Fibroblast of mammary gland (primary cell): Measurements from ENCODE around the gene DEFB125.
"Not testable (repeated sequence)": the region's sequence is repeated elsewhere in the genome, so short reads cannot be mapped to it uniquely, and the experiment has no call there.

Experiments
- DNase-seq: peaks from one replicate; pipeline ENCODE4 v3.0.0-alpha.2; 2010; ENCODE audit warnings: low read depth
- H3K4me3 ChIP-seq: 2 replicates; pipeline ENCODE4 v1.5.1; 2011; ENCODE audit warnings: low read depth, mild to moderate bottlenecking, low read length, moderate library complexity; ENCODE audit not compliant: control insufficient read depth
- TF ChIP-seq, protein P1 (sequence below): conservative IDR thresholded peaks from 2 replicates; pipeline ENCODE4 v1.5.1; 2011; ENCODE audit warnings: low read depth, low read length, inconsistent platforms; ENCODE audit not compliant: control insufficient read depth, insufficient read depth

DEFB125 gene

DNA sequence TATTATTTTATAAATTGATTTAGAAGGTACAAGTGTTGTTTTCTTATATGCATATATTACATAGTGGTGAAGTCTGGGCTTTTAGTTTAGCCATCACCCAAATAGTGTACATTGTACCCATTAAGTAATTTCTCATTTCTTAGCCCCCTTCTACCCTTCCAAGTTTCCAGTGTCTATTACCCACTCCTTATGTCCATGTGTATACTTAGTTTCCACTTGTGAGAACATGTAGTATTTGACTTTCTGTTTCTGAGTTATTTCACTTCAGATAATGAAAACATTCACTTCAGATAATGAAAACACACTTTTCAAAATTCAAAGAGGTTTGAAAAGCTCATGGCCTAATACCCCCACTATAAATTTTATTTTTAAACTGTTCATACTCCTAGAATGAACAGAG lies 14.5 kb downstream of the DEFB125 start:
- no peak overlapping the region for H3K4me3 ChIP-seq
- TF ChIP-seq, protein P1, sequence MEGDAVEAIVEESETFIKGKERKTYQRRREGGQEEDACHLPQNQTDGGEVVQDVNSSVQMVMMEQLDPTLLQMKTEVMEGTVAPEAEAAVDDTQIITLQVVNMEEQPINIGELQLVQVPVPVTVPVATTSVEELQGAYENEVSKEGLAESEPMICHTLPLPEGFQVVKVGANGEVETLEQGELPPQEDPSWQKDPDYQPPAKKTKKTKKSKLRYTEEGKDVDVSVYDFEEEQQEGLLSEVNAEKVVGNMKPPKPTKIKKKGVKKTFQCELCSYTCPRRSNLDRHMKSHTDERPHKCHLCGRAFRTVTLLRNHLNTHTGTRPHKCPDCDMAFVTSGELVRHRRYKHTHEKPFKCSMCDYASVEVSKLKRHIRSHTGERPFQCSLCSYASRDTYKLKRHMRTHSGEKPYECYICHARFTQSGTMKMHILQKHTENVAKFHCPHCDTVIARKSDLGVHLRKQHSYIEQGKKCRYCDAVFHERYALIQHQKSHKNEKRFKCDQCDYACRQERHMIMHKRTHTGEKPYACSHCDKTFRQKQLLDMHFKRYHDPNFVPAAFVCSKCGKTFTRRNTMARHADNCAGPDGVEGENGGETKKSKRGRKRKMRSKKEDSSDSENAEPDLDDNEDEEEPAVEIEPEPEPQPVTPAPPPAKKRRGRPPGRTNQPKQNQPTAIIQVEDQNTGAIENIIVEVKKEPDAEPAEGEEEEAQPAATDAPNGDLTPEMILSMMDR = no peak
- DNase-seq = no peak

DNA sequence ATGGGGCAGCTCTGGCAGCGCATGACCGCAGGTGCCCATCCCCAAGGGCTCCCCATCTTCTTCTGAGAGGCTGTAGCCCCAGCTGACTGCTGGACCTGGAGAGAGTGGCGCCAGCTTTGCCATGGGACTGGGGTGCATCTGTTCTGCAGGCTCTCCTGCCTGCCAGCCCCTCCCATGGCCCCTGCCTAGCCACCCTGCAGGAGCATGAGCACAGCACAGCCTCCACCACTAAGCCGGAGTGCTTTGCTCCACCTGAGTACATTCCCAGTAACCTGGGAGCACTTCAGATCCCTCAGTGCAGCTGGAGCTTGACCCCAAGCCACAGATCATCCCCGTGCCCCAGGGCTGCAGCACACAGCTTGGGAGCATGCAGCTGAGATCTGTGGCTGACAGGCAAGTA lies 16.0 kb downstream of the DEFB125 start:
- no peak overlapping the region for H3K4me3 ChIP-seq
- TF ChIP-seq, protein P1 = no peak
- DNase-seq = no peak

DNA sequence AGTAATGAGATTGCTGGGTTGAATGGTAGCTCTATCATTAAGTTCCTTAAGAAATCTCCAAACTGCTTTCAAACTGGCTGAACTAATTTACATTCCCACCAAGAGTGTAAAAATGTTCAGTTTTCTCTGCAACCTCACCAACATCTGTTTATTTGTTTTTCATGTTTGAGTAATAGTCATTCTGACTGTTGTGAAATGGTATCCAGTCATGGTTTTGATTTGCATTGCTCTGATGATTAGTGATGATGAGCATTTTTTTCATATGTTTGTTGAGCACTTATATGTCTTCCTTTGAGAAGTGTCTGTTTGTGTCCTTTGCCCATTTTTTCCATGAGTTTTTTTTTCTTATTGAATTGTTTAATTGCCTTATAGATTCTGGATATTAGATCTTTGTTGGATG lies 24.9 kb downstream of the DEFB125 start:
- peak; percentile 2 for DNase-seq
- H3K4me3 ChIP-seq = no peak overlapping the region
- TF ChIP-seq, protein P1 = no peak

DNA sequence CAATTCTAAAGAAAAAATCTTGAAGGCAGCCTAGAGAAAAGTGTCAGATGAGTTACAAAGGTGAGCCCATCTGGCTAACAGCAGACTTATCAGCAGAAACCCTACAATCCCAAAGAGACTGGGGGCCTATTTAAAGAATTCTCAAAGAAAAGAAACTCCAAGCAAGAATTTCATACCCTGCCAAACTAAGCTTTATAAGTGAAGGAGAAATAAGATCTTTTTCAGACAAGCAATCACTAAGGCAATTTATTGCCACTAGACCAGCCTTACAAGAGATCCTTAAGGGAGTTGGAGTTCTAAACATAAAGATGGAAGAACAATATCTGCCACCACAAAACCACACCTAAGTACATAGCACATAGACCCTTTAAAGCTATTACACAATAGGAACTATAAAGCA lies 30.0 kb downstream of the DEFB125 start:
- no peak overlapping the region for H3K4me3 ChIP-seq
- no peak for DNase-seq
- TF ChIP-seq, protein P1 = no peak

DNA sequence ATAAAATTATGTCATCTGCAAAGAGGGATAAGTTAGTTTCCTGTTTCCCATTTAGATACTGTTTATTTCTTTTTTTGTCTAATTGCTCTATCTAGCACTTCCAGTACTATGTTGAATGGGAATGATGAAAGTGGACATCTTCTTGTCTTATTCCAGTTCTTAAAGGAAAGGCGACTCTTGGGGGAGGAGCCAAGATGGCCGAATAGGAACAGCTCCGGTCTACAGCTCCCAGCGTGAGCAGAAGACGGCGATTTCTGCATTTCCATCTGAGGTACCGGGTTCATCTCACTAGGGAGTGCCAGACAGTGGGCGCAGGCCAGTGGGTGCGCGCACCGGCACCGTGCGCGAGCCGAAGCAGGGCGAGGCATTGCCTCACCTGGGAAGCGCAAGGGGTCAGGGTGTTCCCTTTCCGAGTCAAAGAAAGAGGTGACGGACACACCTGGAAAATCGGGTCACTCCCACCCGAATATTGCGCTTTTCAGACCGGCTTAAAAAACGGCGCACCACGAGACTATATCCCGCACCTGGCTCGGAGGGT lies 42.4 kb downstream of the DEFB125 start:
- H3K4me3 ChIP-seq, DNase-seq: not testable (repeated sequence)

DNA sequence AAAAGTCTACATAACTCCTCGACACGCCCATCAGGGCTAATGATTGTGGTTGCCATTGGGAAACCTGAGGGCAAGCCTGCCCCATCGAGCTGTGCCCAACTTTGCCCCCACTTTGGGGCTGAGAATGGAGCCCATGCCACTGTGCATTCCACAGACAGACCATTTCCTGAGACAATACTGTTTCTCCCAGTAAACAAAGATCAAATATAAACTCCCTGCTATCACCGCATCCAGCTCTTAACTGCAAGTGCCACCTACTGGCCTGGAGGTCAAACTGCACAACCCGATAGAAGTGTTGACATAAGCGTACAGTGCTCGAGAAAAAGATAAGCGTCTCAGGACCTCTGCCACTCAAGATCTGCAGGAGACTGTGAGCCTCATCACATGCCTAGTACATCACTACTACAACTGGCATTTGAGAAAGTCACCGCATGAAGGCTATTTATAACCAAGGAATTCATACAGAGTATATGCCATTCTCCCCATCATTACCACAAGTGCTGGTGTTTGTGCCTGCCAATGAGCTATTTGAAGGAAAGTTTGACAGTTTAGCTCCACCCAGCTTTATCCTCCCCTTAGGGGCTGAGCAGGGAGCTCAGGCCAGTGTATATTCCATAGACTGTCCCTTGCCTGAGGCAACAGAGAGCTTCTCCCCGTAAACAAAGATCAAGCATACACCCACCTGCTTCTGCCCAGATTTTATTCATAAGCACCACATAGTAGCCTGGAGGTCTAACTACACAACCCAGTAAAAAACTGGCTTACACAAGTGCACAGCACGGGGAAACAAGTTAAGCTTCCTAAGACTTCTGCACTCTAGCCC lies 50.4 kb downstream of the DEFB125 start:
- peak; percentile 6 for DNase-seq
- TF ChIP-seq, protein P1 = peak; percentile 24
- no peak overlapping the region for H3K4me3 ChIP-seq

DNA sequence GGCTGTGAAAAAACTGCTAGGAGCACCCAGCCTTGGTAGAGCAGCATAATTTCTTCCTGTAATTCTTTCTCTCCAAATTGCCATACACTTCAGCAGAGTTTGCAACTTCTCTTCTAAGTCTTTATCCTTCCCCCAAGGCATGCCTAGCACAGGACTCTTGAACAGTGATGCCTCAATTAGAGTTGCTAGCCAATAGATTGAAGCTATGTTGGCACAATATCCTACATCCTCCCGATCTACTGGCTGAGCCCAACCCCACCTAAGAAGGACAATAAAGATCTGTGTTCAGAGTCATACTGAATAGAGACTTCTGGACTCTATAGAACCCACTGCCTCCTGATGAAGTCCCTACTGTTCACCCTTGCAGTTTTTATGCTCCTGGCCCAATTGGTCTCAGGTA lies 54.8 kb downstream of the DEFB125 start, which contains the start of gene DEFB126:
DEFB126 (plus strand) TSS at position 301 of the 400 bp plus-strand sequence; CDS start at position 340, 39 bp downstream.
- no peak within 1 kb of the TSS for H3K4me3 ChIP-seq
- TF ChIP-seq, protein P1 = no peak
- no peak for DNase-seq
